ENCODE results near the gene PREP.
"Not testable (repeated sequence)": the region's sequence is repeated elsewhere in the genome, so short reads cannot be mapped to it uniquely, and the experiment has no call there.

Gene PREP

GRCh38 chr6:105338350-105338983 is 64.4 kb downstream of the PREP start:
- not testable (repeated sequence) for DNase-seq

DNA sequence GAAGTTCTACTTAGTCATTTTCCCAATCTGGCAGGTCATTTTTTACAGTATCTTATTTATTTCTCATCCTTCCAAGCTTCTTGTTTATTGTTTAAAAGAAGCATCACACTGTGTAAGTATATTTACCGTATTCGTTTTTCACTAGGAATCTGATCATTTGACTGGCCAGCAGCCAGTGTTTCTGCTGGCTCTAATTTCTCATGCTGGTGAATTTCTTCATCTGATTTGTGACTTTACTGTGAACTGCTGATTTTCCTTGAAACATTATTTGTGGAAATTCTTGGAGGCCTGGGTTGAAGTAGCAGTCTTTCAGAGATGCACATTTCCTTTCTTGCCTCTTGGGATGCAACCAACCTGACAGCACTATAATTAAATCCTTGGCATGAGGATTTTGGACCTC is 65.9 kb downstream of the PREP start:
- no peak for DNase-seq

- no peak for DNase-seq
These were observed 70.3 kb downstream of the PREP start for GRCh38 chr6:105332576-105332975.

GRCh38 chr6:105331927-105332326 is 71.0 kb downstream of the PREP start:
- DNase-seq = no peak

GRCh38 chr6:105330913-105331312 is 72.0 kb downstream of the PREP start:
- DNase-seq = no peak

DNA sequence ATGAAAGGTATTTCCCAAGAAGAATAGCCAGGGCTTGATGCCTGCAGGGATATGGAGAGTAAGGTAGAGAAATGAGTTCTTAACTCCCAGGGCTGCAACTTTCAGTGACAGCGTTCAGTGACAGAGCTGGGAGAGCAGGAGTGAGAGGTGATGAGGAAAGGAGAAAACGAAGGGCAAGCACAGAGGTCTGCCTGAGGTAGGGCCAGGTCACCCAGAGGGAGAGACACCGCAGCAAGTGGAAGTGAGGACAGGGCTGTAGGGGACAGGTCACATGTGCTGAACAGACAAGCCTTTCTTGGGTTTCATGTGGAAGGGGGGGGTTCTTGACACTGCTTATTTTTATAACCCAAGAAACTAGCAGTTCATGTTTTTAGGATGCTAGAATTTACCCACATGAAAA is 72.5 kb downstream of the PREP start:
- no peak for DNase-seq

GRCh38 chr6:105326833-105327770 is 75.8 kb downstream of the PREP start:
- no peak for DNase-seq

DNA sequence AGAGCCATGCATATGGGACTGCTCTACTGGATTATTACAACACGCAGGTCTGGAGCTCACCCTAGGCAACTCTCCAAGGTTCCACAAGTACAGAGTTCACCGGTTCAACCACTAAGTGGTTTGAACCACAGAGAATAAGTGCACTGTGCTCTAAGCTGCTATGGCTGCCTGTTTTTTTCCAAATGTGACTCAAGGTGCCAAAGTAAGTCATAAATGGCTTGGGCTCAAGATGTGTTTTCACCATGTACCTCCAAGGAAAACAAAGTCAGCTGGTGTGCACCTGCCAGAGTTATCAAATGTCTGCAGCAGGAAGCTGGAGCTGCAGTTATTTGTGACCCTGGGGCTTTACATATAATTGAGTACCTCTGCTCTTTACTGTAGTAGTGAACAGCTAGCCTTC is 76.7 kb downstream of the PREP start:
- DNase-seq = no peak

GRCh38 chr6:105324386-105324950 is 78.4 kb downstream of the PREP start:
- DNase-seq = no peak

DNA sequence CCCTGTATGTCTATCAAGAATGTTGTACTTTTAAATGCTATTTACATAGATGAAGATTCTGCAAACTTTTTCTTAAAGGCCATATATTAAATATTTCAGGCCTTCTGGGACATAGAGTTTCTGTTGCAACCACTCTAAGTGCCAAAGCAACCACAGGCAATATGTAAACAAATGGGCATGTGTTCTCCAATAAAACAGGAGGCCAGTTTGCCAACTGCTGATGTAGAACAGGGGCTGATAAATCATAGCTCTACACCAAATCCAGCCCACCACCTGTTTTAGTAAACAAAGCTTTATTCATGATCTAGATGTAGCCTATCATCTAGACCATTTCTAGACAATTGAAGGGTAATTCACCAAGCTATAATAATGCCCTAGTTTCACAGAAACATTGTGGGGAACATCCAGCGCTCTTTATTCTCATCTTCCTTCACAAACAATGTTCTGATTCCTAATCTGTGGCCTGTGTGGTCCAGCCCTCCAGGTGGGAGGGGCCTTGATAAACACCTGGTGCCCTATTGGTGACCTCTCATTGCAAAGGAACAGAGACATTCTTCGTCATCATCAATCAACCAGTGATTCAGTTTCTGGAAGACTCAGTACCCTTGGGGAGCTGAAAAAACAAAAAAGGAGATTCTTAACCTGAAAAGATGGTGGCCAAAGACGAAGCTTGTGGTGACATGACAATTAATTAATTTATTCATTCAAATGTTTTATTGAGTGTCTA is 80.2 kb downstream of the PREP start:
- no peak for DNase-seq

- DNase-seq = no peak
These were observed 81.2 kb downstream of the PREP start for GRCh38 chr6:105321728-105322127.

- DNase-seq = no peak
These were observed 81.7 kb downstream of the PREP start for GRCh38 chr6:105321207-105321606.

DNA sequence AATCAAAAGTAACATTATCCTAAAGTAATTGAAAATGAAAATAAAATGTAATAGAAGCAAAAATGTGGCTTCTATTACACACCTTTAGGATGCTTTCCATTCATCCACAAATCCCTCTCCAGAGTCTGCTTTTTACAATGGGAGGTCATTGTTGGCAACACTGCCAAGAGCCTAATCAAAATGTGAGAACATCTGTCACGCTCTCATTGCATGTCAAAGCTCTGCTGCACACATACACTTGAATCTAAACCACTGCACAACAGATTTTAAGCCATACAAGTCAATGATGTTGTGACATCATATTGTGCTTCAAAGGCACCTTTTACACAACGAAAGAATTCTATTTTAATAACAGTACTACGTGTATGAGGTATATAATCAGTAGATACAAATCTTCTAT is 82.1 kb downstream of the PREP start:
- no peak for DNase-seq

DNA sequence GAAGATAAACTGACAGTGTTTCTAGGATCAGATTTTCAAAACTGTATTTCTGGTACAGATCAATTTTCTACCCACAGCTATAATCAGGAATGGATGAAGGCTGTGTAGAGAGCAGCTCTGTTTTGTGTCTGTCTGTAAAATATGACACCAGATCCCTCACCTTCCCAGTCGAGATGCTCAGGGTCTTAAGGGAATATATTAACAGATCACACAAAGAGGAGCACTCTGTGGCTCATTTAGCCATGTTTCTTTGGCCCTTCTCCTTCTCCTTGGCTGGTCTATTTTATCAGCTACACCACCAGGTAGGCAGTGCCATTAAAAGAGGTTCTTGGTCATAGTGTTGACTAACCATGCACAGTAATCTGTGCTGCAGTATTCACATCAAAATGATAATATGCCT is 82.6 kb downstream of the PREP start:
- no peak for DNase-seq

DNA sequence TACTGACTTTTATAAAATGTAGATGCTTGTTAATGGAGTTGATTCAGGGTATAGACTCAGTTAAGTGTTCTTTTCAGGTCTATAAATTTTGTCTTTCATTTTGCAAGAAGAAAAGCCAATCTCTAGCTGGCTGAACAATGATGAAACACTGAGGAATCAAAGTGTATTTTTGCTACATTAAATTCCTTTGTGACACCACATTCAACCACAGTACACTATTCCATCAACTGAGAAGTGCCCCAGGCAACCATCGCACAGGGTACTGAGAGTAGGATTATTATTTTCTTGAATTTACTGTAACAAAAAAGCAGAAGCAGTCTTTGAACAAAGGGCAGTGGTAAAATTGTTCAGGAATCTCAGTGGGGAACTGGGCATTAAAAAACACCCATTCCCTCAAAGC is 83.6 kb downstream of the PREP start:
- DNase-seq = no peak

DNA sequence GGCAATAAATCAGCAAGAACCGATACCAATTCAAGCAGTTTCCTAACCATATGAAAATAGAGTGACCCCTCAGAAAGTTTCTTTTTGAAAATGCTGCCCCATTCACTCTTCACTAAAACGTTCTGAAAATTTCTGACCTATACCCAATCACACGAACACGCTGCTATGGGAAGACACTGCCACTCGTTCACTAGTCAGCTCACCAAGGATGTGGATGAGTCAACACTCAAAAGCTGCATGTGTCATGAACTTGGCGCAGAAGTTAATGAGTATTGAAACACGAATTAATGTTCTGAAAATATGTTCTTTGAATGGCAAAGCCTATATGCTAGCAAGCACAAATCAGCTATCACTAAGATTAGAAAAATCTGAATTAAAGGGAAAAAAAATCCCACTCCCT is 84.2 kb downstream of the PREP start:
- no peak for DNase-seq

DNA sequence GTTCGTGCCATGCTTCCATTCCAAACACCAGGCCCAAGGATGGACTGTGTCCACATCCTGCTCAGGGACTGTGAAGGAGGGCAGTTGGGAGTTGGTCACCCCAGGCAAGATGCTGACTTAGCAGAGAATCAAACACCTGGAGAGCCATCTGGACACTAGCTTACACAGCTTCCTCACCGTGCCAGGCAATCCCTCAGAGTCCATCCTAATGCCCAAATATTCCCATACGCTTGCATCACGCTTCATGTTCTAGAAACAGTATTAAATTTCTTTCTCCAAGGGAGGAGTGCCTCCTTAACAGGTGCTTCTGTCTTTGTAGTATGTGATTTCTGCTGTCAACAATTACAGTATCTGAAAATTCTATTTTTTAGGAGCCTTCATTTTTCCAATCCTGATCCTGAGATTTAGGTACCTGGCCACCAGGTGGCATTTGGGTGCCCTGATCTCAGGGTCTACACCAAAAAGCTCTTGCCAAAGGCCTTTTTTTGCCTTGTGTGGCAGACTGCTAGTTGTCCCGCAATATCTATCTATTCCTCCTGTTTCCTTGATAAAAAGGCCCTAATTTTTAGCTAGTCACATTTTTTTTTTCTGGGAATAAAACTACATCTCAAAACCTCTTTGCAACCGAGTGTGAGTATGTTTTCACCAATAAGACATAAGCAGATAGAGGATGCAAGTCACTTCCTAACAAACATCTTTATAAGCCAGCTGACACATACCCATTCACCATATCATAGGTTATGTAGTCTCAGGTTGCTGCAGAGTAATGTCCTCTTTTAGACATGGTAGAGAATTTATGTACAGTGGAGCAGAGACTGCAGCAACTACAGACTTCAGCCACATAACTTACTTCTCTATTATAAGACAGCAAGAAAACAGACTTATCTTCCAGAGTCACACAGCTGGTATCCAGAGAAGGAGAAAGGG is 85.0 kb downstream of the PREP start:
- DNase-seq = no peak

DNA sequence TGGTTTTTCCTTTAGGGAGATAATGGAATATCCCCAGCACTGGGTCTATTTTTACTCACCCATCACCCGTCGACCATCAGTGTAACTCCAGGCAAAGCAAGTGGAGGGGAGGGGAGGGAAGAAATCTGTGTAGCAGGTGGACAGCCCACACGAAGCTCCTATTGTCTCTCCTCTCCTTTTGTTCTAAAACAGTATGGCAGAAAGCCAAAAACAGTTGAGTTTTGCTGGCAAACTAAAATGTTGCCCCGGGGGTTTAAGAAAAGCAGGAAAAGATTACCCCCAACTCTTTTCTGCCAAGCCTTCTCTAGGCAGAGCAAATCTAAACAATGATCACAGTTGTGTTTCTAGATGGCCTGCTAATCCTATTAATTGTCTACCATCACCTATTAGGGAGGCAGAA is 89.7 kb downstream of the PREP start:
- DNase-seq = no peak

DNA sequence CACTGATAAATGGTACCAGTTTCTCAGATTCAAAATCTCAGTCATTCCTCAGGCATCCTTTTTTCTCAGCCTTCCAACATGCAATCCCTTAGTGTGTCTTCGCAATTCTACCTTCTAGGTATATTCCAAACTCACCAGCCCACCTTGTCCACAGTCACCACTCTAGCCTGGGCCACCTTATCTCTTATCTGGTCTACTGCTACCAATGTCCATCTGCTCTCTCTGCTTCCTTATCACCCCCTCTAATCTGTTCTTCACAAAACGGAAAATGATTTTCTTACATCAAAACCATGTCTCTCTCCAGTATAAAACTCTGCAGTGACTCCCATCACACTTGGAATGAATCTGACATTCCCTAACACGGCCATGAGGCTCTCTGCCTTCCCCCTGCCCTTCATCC is 91.9 kb downstream of the PREP start:
- no peak for DNase-seq

DNA sequence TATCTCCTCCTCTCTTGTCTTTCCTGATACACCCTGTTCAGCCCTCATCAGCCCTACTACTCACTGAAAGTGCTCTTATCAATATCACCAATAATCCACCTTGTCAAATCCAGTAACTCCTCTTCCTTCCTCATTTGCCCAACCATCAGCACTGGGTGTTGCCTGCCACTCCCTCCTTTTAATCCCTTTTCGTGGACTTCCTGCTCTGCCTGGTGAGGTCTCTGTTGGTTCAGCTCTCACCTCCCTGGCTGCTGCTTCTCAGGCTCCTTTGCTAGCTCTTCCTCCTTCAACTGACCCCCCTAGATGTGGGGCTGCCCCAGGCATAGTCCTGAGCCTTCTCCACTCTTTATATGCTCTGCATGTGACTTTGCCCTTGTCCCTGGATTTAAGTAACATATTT is 92.5 kb downstream of the PREP start:
- DNase-seq = no peak

GRCh38 chr6:105308840-105309239 is 94.0 kb downstream of the PREP start:
- DNase-seq = no peak

DNA sequence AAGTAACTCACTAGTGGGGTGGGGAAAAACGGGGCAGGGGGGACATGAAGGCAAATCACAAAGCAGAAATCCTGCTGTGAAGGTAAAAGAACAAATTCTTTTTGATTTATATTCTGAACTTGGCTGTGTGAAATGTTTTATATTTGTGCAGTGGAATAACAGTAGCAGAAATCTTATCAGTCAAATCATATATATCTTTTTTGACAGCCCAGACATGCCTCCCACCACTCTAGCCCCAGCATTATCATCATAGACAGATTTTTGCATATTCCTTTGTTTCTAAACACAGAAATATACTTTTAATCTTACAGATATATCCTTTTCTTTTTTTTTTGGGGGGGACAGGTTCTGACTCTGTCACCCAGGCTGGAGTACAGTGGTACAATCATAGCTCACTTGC is 97.4 kb downstream of the PREP start:
- DNase-seq = no peak

All from stimulated activated naive CD4-positive, alpha-beta T cell (primary cell).